AG09309 (cell line): ENCODE data around the gene PRSS50.
A peak's percentile ranks its signal among the peaks of the same experiment; 100 is the strongest.

Experiments
- DNase-seq: peaks from one replicate; pipeline ENCODE4 v3.0.0-alpha.2; 2010; ENCODE audit warnings: low read depth
- H3K4me3 ChIP-seq: 2 replicates; pipeline ENCODE4 v1.5.1; 2011; ENCODE audit warnings: mild to moderate bottlenecking, low read depth, low read length, moderate library complexity; ENCODE audit not compliant: control insufficient read depth
- TF ChIP-seq, protein P1 (sequence below): IDR thresholded peaks from 2 replicates; pipeline ENCODE4 v1.5.1; 2011; ENCODE audit warnings: mild to moderate bottlenecking, low read depth, low read length, inconsistent platforms; ENCODE audit not compliant: insufficient read depth, control insufficient read depth; ENCODE audit errors: missing control alignments

PRSS50 gene

DNA sequence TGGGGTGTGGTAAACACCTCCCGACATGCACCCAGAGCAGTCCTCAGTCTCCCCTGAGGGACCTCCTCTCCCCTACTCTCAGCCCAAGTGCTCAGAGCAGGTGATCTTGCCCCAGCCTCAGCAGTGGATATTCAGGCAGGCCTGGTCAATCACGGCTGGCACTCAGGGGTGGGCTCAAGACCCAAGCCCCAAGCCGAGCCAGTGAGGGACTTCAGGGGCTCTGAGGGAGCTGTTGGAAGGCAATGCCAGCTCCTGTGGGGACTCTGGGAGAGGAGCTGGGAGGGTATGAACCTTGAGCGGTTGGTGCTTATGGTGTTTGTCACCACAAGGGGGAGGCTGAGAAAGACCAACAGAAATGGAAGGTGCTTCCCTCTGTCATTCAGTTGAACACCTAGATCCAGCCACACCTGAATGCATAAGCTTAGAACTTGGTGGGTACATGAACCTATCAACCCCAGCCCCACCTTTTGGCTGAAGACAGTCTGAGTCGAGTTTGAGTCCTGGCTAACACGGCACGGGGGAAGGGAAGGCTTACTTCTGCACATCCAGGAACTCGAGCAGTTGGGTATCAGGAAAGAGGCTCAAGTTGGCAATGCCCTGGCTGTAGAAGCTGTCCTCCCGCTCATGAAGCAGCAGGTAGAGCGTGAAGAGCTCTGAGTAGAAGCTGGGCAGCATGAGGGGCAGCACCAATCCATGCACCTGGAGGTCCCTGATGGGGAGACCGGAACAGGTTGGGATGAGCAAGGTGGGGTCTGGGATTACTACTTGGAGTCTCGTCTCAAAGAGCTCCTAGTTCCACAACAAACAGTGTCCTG lies 43.4 kb downstream of the PRSS50 start:
- TF ChIP-seq, protein P1, sequence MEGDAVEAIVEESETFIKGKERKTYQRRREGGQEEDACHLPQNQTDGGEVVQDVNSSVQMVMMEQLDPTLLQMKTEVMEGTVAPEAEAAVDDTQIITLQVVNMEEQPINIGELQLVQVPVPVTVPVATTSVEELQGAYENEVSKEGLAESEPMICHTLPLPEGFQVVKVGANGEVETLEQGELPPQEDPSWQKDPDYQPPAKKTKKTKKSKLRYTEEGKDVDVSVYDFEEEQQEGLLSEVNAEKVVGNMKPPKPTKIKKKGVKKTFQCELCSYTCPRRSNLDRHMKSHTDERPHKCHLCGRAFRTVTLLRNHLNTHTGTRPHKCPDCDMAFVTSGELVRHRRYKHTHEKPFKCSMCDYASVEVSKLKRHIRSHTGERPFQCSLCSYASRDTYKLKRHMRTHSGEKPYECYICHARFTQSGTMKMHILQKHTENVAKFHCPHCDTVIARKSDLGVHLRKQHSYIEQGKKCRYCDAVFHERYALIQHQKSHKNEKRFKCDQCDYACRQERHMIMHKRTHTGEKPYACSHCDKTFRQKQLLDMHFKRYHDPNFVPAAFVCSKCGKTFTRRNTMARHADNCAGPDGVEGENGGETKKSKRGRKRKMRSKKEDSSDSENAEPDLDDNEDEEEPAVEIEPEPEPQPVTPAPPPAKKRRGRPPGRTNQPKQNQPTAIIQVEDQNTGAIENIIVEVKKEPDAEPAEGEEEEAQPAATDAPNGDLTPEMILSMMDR = peak; percentile 16
- DNase-seq = no peak
- H3K4me3 ChIP-seq = no peak overlapping the region

GRCh38 chr3:46673151-46674030 lies 44.3 kb downstream of the PRSS50 start:
- TF ChIP-seq, protein P1 = no peak
- H3K4me3 ChIP-seq = no peak overlapping the region
- no peak for DNase-seq

GRCh38 chr3:46672349-46672695 lies 45.3 kb downstream of the PRSS50 start:
- H3K4me3 ChIP-seq = no peak overlapping the region
- DNase-seq = no peak
- TF ChIP-seq, protein P1 = no peak

DNA sequence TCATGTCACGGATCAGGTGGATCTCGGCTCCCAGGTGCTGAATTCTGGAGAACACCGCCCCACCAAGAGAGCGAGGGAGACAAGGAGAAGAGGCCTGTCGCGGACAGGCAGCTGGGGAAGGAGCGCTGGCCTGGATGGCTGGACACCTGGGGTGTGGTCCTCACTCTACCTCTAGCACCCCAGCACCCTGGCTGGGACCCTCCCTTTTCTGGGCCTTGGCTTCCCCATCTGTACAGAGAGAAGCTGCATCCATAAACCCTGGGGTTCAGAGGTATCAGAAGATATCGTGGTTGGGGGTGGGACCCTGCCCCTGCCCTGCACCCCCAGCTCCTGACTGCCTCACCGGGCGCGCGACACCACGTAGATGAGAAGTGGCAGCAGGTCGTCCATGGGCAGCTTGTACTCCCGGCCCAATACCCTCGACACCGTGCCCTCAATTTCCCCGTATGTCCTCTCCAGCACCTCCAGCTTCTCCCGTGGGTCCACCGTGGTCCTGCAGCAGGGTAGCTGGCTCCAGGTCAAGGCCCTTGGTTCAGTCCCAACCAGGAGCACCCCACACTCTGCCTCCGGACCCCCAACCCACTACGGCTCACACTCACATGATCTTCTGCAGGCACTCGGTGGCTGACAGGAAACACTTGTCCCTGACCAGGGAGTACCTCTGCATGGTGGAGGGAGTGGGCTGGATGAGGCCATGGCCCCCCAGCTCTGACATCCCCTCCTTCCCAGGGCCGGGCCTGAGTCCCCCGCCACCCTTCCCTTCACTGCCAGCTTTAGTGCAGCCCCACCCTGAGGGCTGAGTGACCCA lies 45.9 kb downstream of the PRSS50 start:
- DNase-seq = no peak
- no peak overlapping the region for H3K4me3 ChIP-seq
- TF ChIP-seq, protein P1 = no peak

- DNase-seq = no peak
- H3K4me3 ChIP-seq = no peak overlapping the region
- TF ChIP-seq, protein P1 = no peak
Observed at GRCh38 chr3:46670891-46671427, 46.7 kb downstream of the PRSS50 start.
